ENCODE data around the gene MORN5.

- no peak for TF ChIP-seq CTCF (conservative IDR thresholded peaks at IDR 0.05; ENCODE audit: low read length)
- no peak for TF ChIP-seq EZH2phosphoT487 (IDR thresholded peaks at IDR 0.05; ENCODE audit: borderline replicate concordance)
Measured at GRCh38 chr9:122244349-122244748, 84.6 kb downstream of the MORN5 start.

Measured in Loucy (cell line).